HG03064 (cell line): Measurements from ENCODE around the gene SLCO1B3.

ENCODE experiments used
- ATAC-seq: cut with Tn5 transposase; IDR thresholded peaks from one replicate; pipeline ENCODE4 v1.9.1; 2021; ENCODE audit warnings: low read depth; ENCODE audit not compliant: unreplicated experiment

SLCO1B3 gene

GRCh38 chr12:20868277-20868676, 57.8 kb downstream of the SLCO1B3 start:
- ATAC-seq: no peak

- ATAC-seq: no peak
These were observed 72.8 kb downstream of the SLCO1B3 start for GRCh38 chr12:20883288-20883687.

GRCh38 chr12:20885116-20885515, 74.6 kb downstream of the SLCO1B3 start:
- no peak for ATAC-seq

GRCh38 chr12:20885552-20885951, 75.0 kb downstream of the SLCO1B3 start:
- no peak for ATAC-seq

GRCh38 chr12:20917269-20917668, 106.8 kb downstream of the SLCO1B3 start:
- no peak for ATAC-seq

GRCh38 chr12:20917819-20918218, 107.3 kb downstream of the SLCO1B3 start:
- ATAC-seq: no peak

- no peak for ATAC-seq
These were observed 121.4 kb downstream of the SLCO1B3 start for GRCh38 chr12:20931894-20932293.

- no peak for ATAC-seq
These were observed 136.2 kb downstream of the SLCO1B3 start for GRCh38 chr12:20946732-20947131.

GRCh38 chr12:20950248-20950647, 139.7 kb downstream of the SLCO1B3 start:
- ATAC-seq: no peak

GRCh38 chr12:20963303-20963702, 152.8 kb downstream of the SLCO1B3 start:
- no peak for ATAC-seq

- no peak for ATAC-seq
These were observed 153.3 kb downstream of the SLCO1B3 start for GRCh38 chr12:20963762-20964161.
